ENCODE data around the gene ZNF77. TPM values are rescaled to one million over a fixed set of nuclear protein-coding genes. Genes with fewer than 3 reads are reported as not detected.

ZNF77 gene
- total RNA-seq, 1 donor from 2014 or later: 6.4 TPM

- no peaks in the 10 kb centered on the region for H3K9me3 ChIP-seq
- no peaks in the 10 kb centered on the region for H3K36me3 ChIP-seq
- no peak for DNase-seq (ENCODE audit: extremely low spot score in 2 of 2)
- no peak overlapping the region for H3K4me3 ChIP-seq
- no peaks in the 10 kb centered on the region for H3K27me3 ChIP-seq
- intact Hi-C loops (cut with DNase I): no loop called here
- no peaks in the 10 kb centered on the region for H3K4me1 ChIP-seq
- TF ChIP-seq POLR2A (IDR thresholded peaks at IDR 0.05): no peak
- TF ChIP-seq, protein P1, sequence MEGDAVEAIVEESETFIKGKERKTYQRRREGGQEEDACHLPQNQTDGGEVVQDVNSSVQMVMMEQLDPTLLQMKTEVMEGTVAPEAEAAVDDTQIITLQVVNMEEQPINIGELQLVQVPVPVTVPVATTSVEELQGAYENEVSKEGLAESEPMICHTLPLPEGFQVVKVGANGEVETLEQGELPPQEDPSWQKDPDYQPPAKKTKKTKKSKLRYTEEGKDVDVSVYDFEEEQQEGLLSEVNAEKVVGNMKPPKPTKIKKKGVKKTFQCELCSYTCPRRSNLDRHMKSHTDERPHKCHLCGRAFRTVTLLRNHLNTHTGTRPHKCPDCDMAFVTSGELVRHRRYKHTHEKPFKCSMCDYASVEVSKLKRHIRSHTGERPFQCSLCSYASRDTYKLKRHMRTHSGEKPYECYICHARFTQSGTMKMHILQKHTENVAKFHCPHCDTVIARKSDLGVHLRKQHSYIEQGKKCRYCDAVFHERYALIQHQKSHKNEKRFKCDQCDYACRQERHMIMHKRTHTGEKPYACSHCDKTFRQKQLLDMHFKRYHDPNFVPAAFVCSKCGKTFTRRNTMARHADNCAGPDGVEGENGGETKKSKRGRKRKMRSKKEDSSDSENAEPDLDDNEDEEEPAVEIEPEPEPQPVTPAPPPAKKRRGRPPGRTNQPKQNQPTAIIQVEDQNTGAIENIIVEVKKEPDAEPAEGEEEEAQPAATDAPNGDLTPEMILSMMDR (IDR thresholded peaks at IDR 0.05): peak; percentile 68 to 97 (median 72)
- TF ChIP-seq POLR2AphosphoS5 (IDR thresholded peaks at IDR 0.05; ENCODE audit: insufficient read depth in 1 of 2, low read depth in 1 of 2): peak in 1 of 2 donors; percentile 53
- H3K27ac ChIP-seq: no peak overlapping the region
Measured at GRCh38 chr19:2962018-2962670, 17.4 kb upstream of the ZNF77 start.

DNA sequence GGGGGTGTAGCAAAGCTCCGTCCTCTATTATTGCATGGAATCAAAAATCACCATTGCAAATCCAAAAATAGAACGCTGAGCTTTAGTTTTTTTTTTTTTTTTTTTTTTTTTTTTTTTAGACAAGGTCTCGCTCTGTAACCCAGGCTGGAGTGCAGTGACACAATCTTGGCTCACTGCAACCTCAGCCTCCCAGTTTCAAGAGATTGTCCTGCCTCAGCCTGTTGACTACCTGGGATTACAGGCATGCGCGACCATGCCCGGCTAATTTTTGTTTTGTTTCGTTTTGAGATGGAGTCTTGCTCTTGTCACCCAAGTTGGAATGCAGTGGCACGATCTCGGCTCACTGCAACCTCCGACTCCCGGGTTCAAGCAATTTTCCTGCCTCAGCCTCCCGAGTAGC is 15.3 kb upstream of the ZNF77 start:
- H3K27me3 ChIP-seq: no peaks in the 10 kb centered on the region
- H3K4me1 ChIP-seq: no peaks in the 10 kb centered on the region
- TF ChIP-seq, protein P1 (IDR thresholded peaks at IDR 0.05): no peak
- no peak for TF ChIP-seq POLR2A (IDR thresholded peaks at IDR 0.05)
- no peak for TF ChIP-seq POLR2AphosphoS5 (IDR thresholded peaks at IDR 0.05; ENCODE audit: insufficient read depth in 1 of 2, low read depth in 1 of 2)
- intact Hi-C loops (cut with DNase I): no loop called here
- H3K27ac ChIP-seq: no peak overlapping the region
- DNase-seq (ENCODE audit: extremely low spot score in 2 of 2): no peak
- no peak overlapping the region for H3K4me3 ChIP-seq
- H3K9me3 ChIP-seq: no peaks in the 10 kb centered on the region
- no peaks in the 10 kb centered on the region for H3K36me3 ChIP-seq

DNA sequence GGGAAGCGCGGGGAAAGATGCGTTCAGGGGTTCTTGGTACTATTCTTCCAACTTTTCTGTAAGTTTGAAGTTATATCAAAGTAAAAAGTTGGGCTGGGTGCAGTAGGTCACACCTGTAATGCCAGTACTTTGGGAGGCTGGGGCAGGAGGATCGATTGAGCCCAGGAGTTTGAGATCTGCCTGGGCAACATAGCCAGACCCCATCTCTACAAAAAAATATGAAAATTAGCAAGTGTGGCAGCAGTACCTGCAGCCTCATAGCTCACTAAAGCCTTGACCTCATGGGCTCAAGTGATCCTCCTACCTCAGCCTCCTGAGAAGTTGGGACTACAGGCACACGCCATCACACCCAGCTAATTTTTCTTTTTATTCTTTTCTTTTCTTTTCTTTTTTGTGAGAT is 12.4 kb upstream of the ZNF77 start:
- Histone ChIP-seq H3K9me3 (no peaks in the 10 kb centered on the region), H3K27me3 (no peaks in the 10 kb centered on the region), H3K27ac (no peak overlapping the region), H3K4me3 (no peak overlapping the region), H3K4me1 (no peaks in the 10 kb centered on the region), H3K36me3 (no peaks in the 10 kb centered on the region)
- no peak for DNase-seq (ENCODE audit: extremely low spot score in 2 of 2)
- no peak for TF ChIP-seq POLR2A (IDR thresholded peaks at IDR 0.05)
- no peak for TF ChIP-seq POLR2AphosphoS5 (IDR thresholded peaks at IDR 0.05; ENCODE audit: insufficient read depth in 1 of 2, low read depth in 1 of 2)
- TF ChIP-seq, protein P1 (IDR thresholded peaks at IDR 0.05): no peak
- intact Hi-C loops (cut with DNase I): loop anchor here (5.0 to 10.0 kb wide), 2 partner anchors 148 to 205 kb away; no protein-coding TSS in a partner anchor

DNA sequence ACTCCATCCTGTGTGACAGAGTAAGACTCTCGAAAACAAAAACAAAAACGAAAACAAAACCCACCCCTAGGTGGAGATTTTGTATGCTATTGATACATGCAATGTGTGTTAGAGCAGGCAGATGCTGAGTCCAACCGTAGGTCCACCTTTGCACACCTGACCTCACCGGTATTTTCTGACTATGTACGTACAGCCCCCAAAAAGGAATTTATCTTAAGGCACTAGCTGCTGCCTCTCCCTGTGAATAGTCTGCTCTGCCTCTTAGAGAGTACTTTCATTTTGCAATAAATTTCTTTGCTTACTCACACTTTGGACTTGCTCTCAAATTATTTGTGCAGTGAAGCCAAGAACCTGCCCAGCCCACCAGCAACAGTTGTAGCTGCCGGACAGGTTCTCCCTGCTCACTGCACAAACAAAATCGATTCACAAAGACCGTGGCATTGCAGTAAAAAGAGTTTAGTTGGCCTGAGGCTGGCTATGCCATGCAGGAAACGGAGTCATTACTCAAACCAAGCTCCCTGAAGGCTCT is 8.2 kb upstream of the ZNF77 start:
- intact Hi-C loops (cut with DNase I): loop anchor here (10.0 kb wide), 1 partner anchor 152 kb away; no protein-coding TSS in a partner anchor
- H3K9me3 ChIP-seq: no peaks in the 10 kb centered on the region
- H3K36me3 ChIP-seq: no peaks in the 10 kb centered on the region
- TF ChIP-seq POLR2A (IDR thresholded peaks at IDR 0.05): no peak
- TF ChIP-seq POLR2AphosphoS5 (IDR thresholded peaks at IDR 0.05; ENCODE audit: insufficient read depth in 1 of 2, low read depth in 1 of 2): peak in 1 of 2 donors; percentile 82
- TF ChIP-seq, protein P1 (IDR thresholded peaks at IDR 0.05): no peak
- peak overlapping the region; percentile 45 for H3K27ac ChIP-seq
- DNase-seq (ENCODE audit: extremely low spot score in 2 of 2): no peak
- H3K27me3 ChIP-seq: no peaks in the 10 kb centered on the region
- H3K4me1 ChIP-seq: peaks cover 10% of the 10 kb centered on the region
- H3K4me3 ChIP-seq: peak overlapping the region; percentile 19 to 21

All from vagina (tissue), 2 donors.